HL-60 (cell line): ENCODE results near the gene FGGY.

Experiments
- GABPA ChIP-seq: IDR thresholded peaks from 2 replicates; pipeline ENCODE4 v1.6.1; 2012; ENCODE audit warnings: low read depth
- POLR2AphosphoS5 ChIP-seq: IDR thresholded peaks from 2 replicates; pipeline ENCODE4 v1.6.1; 2012; ENCODE audit warnings: low read depth

DNA sequence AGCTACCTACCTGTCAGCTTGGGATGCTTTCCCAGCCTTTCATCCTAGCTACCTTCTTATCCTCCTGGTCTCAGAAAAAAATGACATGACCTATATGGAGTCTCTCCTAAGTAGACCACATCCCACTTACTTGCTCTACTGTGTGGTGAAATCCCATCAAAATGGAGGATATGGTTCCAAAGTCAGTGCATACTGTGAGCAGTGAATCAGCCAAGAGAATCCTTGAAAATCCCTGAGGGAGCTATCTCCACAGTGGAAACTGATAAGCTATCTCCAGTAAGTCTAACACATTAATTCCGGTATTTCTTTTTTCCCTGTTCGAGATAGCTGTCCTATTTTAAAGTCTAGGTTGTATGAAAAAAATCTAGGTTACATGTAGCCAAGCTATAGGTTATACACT is 189.7 kb downstream of the FGGY start:
- TF ChIP-seq POLR2AphosphoS5 (no peak), GABPA (no peak)
